Measurements from ENCODE around the gene FAU.
"Not testable (repeated sequence)": the region's sequence is repeated elsewhere in the genome, so short reads cannot be mapped to it uniquely, and the experiment has no call there.

The FAU gene

GRCh38 chr11:65121865-65122696 lies at the start of gene FAU, which contains the start of gene MRPL49:
FAU (minus strand) TSS chr11:65122134; CDS start chr11:65121813, 321 bp downstream.
MRPL49 (plus strand) TSS chr11:65122321; CDS start chr11:65122347, 26 bp downstream.
- peak; percentile 98 for DNase-seq

- DNase-seq = no peak
These were observed 48.2 kb upstream of the FAU start, which contains the start of gene SPDYC for GRCh38 chr11:65170058-65170534. SPDYC (plus strand) TSS chr11:65170233; CDS start chr11:65171358, 1,125 bp downstream.

- no peak for DNase-seq
These were observed 47.3 kb upstream of the FAU start for GRCh38 chr11:65169164-65169641.

GRCh38 chr11:65167656-65168055 lies 45.7 kb upstream of the FAU start:
- DNase-seq = no peak

GRCh38 chr11:65166893-65167292 lies 45.0 kb upstream of the FAU start:
- no peak for DNase-seq

GRCh38 chr11:65165410-65166317 lies 43.7 kb upstream of the FAU start:
- DNase-seq = no peak

- DNase-seq = no peak
These were observed 41.8 kb upstream of the FAU start for GRCh38 chr11:65163684-65164083.

- no peak for DNase-seq
These were observed 38.7 kb upstream of the FAU start for GRCh38 chr11:65160643-65161042.

GRCh38 chr11:65159012-65159411 lies 37.1 kb upstream of the FAU start:
- no peak for DNase-seq

GRCh38 chr11:65157336-65157735 lies 35.4 kb upstream of the FAU start:
- no peak for DNase-seq

GRCh38 chr11:65156926-65157325 lies 35.0 kb upstream of the FAU start:
- DNase-seq = no peak

- no peak for DNase-seq
These were observed 34.3 kb upstream of the FAU start for GRCh38 chr11:65156256-65156655.

GRCh38 chr11:65152122-65152521 lies 30.2 kb upstream of the FAU start:
- no peak for DNase-seq

GRCh38 chr11:65151331-65151899 lies 29.5 kb upstream of the FAU start:
- DNase-seq = no peak

GRCh38 chr11:65150509-65151299 lies 28.8 kb upstream of the FAU start:
- peak; percentile 62 for DNase-seq

GRCh38 chr11:65150131-65150508 lies 28.2 kb upstream of the FAU start:
- DNase-seq = not testable (repeated sequence)

- DNase-seq = no peak
These were observed 26.7 kb upstream of the FAU start for GRCh38 chr11:65148657-65149056.

GRCh38 chr11:65147352-65148075 lies 25.6 kb upstream of the FAU start:
- DNase-seq = no peak

- DNase-seq = no peak
These were observed 20.1 kb upstream of the FAU start for GRCh38 chr11:65141896-65142494.

- DNase-seq = no peak
These were observed 14.7 kb upstream of the FAU start for GRCh38 chr11:65136515-65137096.
